T follicular helper cell (primary cell): ENCODE measurements around the gene GEMIN8.

Experiments
- DNase-seq: peaks from one replicate; pipeline ENCODE4 v3.0.0-alpha.2; 2020; ENCODE audit warnings: low read depth

GEMIN8 gene

DNA sequence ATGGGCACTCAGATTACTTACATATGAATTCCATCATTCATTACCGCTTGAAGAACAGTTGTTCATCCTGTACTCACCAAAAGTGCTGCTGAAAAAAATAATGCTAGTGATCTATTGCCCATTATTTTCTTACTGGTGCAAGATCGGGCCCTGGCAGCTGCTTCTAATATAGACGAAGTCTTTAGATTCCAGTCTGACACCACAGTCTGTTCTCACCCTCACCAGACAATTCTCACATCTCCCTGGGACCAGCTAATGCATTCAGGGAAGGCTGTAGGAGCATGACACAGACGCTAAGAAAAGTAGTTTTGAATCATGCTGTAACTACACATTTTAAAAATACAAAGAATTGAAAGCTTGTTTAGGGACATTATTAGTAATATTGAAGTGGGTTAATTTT lies 13.8 kb downstream of the GEMIN8 start:
- DNase-seq: no peak

DNA sequence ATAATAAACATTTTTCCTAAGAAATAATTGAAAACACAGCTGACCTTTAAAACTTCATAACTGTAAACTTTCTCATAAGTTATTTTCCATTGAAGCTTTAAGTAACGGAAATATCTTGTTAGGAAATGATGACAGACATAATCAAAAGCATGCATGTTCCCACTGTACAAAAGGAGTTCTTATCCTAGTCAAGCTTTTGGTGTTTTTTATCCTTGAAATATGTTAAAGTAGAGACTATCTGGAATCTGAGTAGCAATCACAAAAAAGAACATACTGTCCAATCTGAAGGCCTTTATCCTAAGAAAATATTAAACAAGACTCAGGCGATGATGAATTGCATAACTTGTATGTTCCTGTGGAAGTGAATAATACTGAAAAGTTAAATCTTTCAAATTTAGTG lies 14.4 kb downstream of the GEMIN8 start:
- DNase-seq: no peak

GRCh38 chrX:14014526-14014925 lies 15.2 kb downstream of the GEMIN8 start:
- DNase-seq: no peak

DNA sequence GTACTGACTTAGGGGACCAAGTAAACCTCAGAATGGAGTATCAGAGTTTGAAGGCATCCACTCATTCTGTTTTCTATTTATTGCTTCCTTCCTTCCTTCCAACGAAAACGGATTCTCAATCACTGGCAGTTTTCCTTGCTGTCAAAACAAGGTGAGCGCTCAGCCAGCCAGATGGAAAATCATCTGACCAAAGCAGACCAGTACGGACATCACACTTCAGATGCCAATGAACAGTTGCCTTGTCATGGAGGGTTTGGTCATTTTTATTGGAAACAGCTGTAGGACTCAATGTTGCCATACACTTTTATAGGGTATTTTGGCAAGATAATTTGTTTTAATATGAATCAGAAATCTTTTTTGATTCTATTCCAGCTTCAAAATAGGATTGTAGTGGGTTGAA lies 16.6 kb downstream of the GEMIN8 start:
- no peak for DNase-seq

GRCh38 chrX:14010566-14010965 lies 19.1 kb downstream of the GEMIN8 start:
- DNase-seq: no peak

DNA sequence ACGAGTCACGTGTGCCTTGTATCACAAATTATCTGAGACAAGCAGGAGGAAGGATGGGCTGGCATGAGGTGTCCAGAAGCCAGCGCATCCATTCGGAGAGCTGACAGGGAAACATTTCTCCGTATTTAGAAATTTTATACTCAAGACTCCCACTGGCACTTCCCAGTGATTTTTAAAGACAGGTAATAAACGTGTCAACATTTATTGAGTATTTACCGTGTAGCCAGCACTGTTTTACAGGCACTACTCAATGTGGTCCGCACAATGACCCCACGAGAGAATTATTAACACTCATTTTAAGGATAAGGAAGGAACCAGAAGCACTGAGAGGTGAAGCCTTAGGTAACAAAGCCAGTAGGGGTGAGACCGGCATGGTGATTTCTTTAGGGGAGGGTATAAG lies 23.2 kb downstream of the GEMIN8 start:
- DNase-seq: no peak

GRCh38 chrX:14003876-14004425 lies 25.7 kb downstream of the GEMIN8 start:
- no peak for DNase-seq

- DNase-seq: no peak
Measured at GRCh38 chrX:14003028-14003427, 26.7 kb downstream of the GEMIN8 start.

DNA sequence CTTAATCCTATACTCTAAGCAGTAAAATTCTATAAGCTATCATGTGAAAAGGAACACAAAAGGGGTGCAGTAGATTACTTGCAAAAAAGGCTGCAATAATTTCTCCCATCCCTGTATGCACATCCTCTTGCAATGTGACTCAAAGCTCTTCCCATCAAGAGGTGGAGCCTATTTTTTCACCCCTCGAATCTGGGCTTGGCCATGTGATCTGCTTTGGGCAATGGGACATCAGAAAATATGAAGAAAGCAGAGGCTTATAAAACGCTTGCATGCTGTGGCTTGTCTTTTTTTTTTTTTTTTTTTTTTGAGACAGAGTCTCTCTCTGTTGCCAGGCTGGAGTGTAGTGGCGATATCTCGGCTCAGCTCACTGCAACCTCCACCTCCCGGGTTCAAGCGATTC lies 33.0 kb downstream of the GEMIN8 start:
- no peak for DNase-seq

GRCh38 chrX:13994536-13995080 lies 35.1 kb downstream of the GEMIN8 start:
- no peak for DNase-seq

DNA sequence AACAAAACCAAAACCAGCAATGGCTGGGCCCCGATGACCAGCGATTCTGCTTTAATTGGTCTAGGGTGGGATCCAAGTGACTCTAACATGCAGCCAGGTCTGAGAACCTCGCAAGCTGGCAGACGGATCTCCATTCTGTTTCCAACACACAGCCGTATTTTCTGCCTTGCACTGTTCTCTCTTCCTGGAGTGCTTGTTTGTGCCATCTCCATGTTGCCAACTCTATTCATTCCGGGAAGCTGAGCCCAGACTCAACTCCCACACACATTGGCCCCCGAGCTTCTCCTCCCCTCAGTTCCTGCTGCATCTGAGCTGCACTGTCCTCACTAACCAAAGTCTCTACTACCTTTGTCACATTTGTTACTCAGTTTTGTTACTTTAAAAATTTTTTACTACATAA lies 35.6 kb downstream of the GEMIN8 start:
- no peak for DNase-seq

- no peak for DNase-seq
Measured at GRCh38 chrX:13990126-13990800, 39.4 kb downstream of the GEMIN8 start.

- no peak for DNase-seq
Measured at GRCh38 chrX:13985697-13986435, 43.8 kb downstream of the GEMIN8 start.

DNA sequence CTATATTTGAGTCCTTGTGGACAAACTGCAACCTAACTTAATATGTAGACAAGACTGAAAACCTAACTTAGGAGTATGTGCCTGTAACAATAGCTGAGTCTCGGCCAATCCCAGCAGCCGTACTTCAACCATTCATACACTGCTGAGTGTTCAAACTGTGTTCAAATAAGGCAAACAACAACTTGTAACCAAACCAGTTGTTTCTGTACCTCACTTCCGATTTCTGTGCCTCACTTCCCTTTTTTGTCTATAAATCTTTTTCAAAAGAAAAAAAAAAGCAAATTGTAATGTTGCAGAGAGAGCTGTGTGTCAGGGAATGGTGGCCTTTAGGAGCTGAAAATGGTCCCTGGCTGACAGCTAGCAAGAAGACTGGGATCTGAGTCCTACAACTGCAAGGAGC lies 46.0 kb downstream of the GEMIN8 start:
- no peak for DNase-seq

- DNase-seq: no peak
Measured at GRCh38 chrX:13968198-13968597, 61.5 kb downstream of the GEMIN8 start.

DNA sequence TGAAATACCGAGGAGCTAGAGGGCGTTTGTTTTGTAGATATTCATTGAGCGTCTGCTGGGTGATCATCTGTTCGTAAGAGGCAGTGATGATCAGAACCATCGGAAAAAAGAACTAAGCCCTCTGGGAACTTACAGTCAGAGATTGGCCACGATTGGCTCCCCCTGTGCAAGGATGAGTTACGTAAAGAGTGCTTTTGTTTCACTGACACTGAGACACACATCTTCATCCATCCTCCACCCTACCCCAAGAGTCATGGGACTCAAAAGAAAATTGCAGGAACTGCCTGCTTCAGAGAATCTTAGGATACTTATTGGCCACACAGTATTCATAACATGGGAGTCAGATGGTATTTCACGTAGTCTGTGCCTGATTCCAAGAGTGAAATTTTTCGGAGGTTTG lies 62.1 kb downstream of the GEMIN8 start:
- no peak for DNase-seq

DNA sequence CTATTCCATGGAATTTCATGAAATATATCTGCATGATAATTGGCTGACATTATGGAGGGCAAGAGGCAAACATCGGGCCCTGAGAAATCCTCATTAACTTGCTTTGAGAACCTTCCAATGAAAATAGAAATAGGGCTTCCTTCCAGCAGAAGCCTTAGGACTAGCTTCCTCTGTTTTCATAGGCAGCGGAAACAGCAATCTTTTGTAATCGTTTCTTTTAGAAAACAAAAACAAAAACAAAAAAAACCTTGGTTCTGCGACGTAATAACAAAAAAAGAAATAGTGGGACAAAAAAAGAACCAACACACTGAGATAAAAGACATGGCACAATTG lies 62.9 kb downstream of the GEMIN8 start:
- DNase-seq: no peak

GRCh38 chrX:13966071-13966792 lies 63.5 kb downstream of the GEMIN8 start:
- no peak for DNase-seq

- DNase-seq: no peak
Measured at GRCh38 chrX:13965531-13965930, 64.2 kb downstream of the GEMIN8 start.

DNA sequence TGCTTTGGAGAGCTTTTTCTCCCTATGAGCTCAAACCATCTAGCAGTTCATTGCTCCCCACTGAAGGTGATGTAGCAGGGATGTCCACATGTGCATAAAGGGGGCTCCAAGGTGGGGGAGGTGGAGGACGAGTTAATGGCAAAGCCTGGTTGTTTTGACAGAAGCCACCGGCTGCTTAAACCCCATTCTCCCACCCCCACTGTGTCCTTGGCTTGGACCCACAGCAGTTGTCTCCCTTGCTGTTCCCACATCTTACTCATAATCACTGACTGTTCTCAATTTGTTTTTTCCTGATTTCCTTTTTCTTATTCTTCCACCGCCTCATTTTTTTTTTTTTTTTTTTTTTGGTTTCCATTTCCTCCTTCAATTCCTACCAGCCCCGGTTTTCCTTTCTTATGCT lies 72.7 kb downstream of the GEMIN8 start:
- DNase-seq: no peak
